Measurements from ENCODE around the gene LPO. TPM values are rescaled to one million over a fixed set of nuclear protein-coding genes. Genes with fewer than 3 reads are reported as not detected.

LPO gene
- polyA plus RNA-seq, 1 experiment, result not detected

DNA sequence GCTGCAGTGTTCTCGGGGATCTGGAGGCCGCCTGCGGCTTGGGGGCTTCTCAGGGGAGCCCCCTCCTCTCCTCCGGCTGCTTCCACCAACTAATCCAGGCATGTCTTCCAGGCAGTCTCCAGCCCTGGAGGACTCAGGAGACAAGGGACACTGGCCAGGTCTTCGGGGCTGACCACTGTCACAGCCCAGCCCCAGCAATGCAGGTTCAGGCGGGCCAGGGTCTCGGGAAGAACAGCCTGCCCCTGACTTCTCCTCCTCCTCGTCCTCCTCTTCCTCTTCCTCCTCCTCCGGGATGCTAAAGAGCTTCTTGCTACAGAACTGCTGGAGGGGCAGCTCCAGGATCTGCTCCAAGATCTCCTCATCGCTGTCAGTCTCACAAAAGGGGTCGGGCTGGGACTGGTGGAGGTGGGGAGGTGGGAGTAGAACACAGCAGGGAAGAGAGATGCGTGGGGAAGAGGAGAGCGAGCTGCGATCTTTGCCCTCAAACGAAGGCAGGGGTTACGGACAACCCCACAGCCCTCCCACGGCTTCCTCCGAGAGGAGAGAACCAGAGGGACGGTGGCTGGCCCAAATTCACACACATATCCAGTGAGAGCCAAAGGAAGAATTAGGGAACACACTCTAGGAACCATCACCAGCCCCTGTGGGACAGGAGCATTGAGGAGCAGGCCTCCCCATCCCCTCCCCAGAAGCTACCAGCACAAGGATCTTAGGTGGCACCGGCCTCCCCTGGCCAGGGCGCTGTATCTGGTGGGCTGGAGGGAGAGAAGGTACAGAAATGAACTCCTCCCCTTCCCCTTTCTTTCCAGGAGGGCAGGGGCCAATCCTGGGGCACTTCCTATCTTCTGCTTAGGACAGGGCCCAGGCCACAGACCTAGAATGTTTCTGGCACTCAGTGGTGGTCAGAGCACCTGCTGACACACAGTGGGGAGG, 70.9 kb downstream of the LPO start:
- no peak for TF ChIP-seq CTCF (IDR thresholded peaks at IDR 0.05; ENCODE audit: low read depth, low read length)
- Histone ChIP-seq H3K9me3 (ENCODE audit: control insufficient read depth, insufficient read depth, low read length) (no peaks in the 10 kb centered on the region; the same call in 1 of the 2 replicates), H3K27ac (ENCODE audit: low read depth, low read length) (no peak overlapping the region), H3K4me3 (ENCODE audit: low read depth, low read length) (no peak overlapping the region), H3K27me3 (ENCODE audit: control insufficient read depth, insufficient read depth, low read length) (no peaks in the 10 kb centered on the region)
- no peak for DNase-seq (ENCODE audit: low read depth, low spot score)
- ChIA-PET POLR2A (no interaction called here), CTCF (interaction anchor here (0.6 to 2.2 kb wide), 3 partner anchors 59 to 108 kb away, joined by 3 to 12 read pairs (median 4); partner anchors contain the start of gene RNF43)

DNA sequence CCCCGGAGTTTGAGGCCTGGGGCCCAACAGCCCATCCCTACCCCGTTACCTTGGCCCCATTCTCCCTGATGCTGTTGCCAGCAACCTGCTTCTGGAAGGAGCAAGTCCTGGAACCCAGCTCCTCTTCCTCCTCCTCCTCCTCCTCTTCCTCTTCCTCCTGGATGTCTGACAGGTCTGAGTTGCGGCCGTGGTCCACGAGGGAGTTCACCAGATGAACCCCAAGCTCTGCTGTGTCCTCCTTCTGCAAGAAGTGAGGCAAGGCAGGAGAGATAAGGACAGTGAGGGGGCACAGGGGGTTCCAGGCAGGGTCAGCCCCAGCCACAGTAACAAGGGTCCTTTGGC, 71.5 kb downstream of the LPO start:
- H3K27me3 ChIP-seq (ENCODE audit: control insufficient read depth, insufficient read depth, low read length), result no peaks in the 10 kb centered on the region
- no peak overlapping the region for H3K27ac ChIP-seq (ENCODE audit: low read depth, low read length)
- H3K9me3 ChIP-seq (ENCODE audit: control insufficient read depth, insufficient read depth, low read length), result no peaks in the 10 kb centered on the region; the same call in 1 of the 2 replicates
- ChIA-PET CTCF (interaction anchor here (0.6 kb wide), 2 partner anchors 60 kb away, joined by 3 to 6 read pairs; no protein-coding TSS in a partner anchor), POLR2A (no interaction called here)
- TF ChIP-seq CTCF (IDR thresholded peaks at IDR 0.05; ENCODE audit: low read depth, low read length), result no peak
- DNase-seq (ENCODE audit: low read depth, low spot score), result no peak
- no peak overlapping the region for H3K4me3 ChIP-seq (ENCODE audit: low read depth, low read length)

GRCh38 chr17:58310511-58311428, 72.4 kb downstream of the LPO start:
- DNase-seq (ENCODE audit: low read depth, low spot score), result no peak
- H3K4me3 ChIP-seq (ENCODE audit: low read depth, low read length), result no peak overlapping the region
- ChIA-PET CTCF (interaction anchor here (0.6 kb wide), 2 partner anchors 59 to 61 kb away, joined by 3 to 6 read pairs; no protein-coding TSS in a partner anchor), POLR2A (no interaction called here)
- H3K9me3 ChIP-seq (ENCODE audit: control insufficient read depth, insufficient read depth, low read length), result no peaks in the 10 kb centered on the region; the same call in 1 of the 2 replicates
- no peak overlapping the region for H3K27ac ChIP-seq (ENCODE audit: low read depth, low read length)
- no peak for TF ChIP-seq CTCF (IDR thresholded peaks at IDR 0.05; ENCODE audit: low read depth, low read length)
- H3K27me3 ChIP-seq (ENCODE audit: control insufficient read depth, insufficient read depth, low read length), result no peaks in the 10 kb centered on the region

GRCh38 chr17:58311429-58311894, 73.1 kb downstream of the LPO start:
- Histone ChIP-seq H3K27me3 (ENCODE audit: control insufficient read depth, insufficient read depth, low read length) (no peaks in the 10 kb centered on the region), H3K27ac (ENCODE audit: low read depth, low read length) (no peak overlapping the region), H3K9me3 (ENCODE audit: control insufficient read depth, insufficient read depth, low read length) (no peaks in the 10 kb centered on the region; the same call in 1 of the 2 replicates), H3K4me3 (ENCODE audit: low read depth, low read length) (no peak overlapping the region)
- DNase-seq (ENCODE audit: low read depth, low spot score), result no peak
- TF ChIP-seq CTCF (IDR thresholded peaks at IDR 0.05; ENCODE audit: low read depth, low read length), result no peak
- ChIA-PET CTCF (no interaction called here), POLR2A (no interaction called here)

All from AG04450 (cell line).